22Rv1 (cell line): ENCODE measurements around the gene URGCP.

Experiments used
- CTCF ChIP-seq: fragments of 450-650 bp; IDR thresholded peaks from 2 replicates; pipeline ENCODE4 v1.5.1; 2017; ENCODE audit warnings: mild to moderate bottlenecking
- ZFX ChIP-seq: fragments of 450-650 bp; IDR thresholded peaks from 2 replicates; pipeline ENCODE4 v1.6.1; 2017; ENCODE audit warnings: antibody characterized with exemption, borderline replicate concordance

- TF ChIP-seq CTCF (no peak), ZFX (no peak)
Observed at GRCh38 chr7:43926798-43927123, 20.4 kb upstream of the URGCP start.
